HG03378 (cell line): ENCODE measurements around the gene ZNF684.
"Not testable (repeated sequence)": the region's sequence is repeated elsewhere in the genome, so short reads cannot be mapped to it uniquely, and the experiment has no call there.

Experiments used
- ATAC-seq: cut with Tn5 transposase; IDR thresholded peaks from one replicate; pipeline ENCODE4 v1.9.1; 2021; ENCODE audit warnings: mild to moderate bottlenecking, moderate library complexity; ENCODE audit not compliant: unreplicated experiment

ZNF684 gene

DNA sequence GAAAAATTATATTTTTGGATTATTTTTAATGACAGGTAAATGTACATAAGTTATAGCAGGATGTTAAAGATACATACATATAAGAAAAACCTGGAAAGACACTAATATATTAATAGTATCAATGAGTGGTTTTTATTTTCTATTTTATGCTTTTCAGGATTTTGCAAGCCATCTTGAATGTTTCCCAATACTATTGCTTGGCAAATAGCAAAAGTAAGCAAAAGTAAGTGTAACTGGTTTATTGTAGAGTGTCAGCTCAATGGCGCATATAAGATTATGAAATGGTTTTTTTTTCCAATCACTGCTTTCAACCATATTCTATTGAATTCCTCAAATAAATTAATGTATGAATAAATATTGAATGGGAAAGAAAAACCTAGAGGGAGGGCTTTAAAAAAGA, 36.4 kb downstream of the ZNF684 start:
- no peak for ATAC-seq

- ATAC-seq: not testable (repeated sequence)
These were observed 43.4 kb downstream of the ZNF684 start for GRCh38 chr1:40574805-40575204.

- ATAC-seq: no peak
These were observed 43.9 kb downstream of the ZNF684 start for GRCh38 chr1:40575336-40575735.

DNA sequence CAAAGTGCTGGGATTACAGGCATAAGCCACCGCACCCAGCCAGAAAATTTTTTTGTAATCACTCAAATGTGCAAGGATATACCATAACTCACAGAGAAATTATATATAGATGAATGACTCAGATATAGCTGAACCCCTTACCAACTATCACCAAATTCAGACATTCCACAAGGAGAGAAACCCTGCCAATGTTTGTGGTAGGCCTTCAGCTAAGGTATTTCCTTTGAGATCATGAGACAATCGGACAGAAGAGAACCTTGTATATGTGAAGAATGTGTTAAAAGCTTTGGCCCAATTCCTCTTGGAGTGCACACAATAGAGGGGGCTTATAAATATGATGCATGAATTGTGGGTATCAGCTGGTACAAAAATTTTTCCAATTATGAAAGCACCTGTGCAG, 50.7 kb downstream of the ZNF684 start:
- no peak for ATAC-seq

- ATAC-seq: no peak
These were observed 52.5 kb downstream of the ZNF684 start for GRCh38 chr1:40583980-40584379.

- ATAC-seq: no peak
These were observed 57.1 kb downstream of the ZNF684 start for GRCh38 chr1:40588586-40588985.

DNA sequence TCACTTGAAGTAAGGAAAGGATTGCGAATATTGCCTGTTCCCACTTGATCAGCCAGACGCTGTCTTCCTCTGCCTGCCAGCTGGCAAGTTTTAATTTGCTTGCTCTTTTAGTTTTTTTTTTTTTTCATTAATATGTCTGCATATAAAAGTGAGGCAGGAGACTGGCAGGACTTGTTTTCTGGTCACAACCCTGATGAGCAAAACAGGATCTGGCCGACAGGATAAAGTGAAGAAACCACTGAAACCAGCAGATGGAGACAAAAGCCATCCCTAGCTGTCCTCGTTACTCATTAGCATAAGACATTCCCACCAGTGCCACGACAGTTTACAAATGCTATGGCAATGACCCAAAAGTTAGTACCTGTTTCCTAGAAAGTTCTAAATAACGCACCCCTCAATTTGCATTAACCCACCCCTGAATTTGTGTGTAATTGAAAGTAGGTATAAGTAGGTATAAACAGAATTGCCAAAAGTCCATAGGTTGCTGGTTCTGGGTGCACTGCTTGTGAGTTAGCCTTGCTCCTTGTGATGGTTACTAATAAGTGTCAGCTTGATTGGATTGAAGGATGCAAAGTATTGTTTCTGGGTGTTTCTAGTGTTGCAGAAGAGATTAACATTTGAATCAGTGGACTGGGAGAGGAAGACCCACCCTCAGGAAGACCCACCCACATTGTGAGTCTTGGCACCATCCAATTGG, 60.8 kb downstream of the ZNF684 start:
- ATAC-seq: no peak

DNA sequence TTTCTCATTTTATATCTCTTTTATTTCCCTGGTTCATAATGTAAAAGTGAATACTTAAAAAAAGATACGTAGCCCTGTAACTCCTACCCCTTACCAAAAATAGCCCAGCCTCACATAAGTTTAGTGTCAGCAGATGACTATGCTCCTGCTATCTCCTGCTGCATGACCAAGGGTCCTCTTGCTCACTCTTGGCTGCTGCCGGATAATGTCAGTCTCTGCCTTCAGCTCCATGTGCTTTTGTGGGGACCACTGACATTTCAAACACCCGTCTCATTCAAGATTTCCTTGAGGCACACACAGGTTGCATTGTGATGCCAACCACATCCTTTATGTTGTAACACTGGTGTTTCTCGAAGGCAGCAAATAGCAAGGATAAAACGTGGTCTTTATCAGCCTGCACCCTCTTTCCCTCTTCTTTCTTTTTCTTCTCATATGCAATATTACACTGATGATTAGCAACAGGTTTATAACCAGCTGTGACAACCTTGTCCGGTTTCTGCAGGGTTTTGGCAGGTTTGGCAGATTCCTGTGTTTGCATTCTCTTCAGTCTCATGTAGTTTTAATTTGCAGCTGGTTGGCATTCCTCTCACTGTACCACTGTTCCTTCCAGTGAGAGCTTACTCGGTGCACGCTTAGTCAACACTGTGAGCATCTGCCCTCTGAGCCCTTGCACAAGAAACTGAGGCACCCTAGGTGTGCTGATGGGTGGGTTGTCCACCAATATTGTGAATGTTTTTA, 62.2 kb downstream of the ZNF684 start:
- no peak for ATAC-seq

DNA sequence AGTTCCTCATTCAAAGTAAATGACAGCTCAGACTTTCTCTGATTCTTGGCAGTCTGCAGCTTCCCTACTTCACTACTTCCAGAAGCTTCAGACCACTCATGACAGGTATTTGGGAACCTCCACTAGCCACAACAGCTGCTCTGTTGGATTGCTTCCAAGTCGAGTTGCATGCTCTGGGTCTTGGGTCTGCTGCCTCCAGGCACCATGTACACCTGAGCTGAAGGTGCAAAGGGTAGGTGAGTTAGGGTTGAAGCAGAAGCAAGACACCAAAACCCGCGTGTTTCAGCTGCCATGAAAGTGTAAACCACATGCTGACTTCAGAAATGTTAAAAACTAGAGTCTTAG, 62.7 kb downstream of the ZNF684 start:
- ATAC-seq: no peak

- ATAC-seq: no peak
These were observed 64.2 kb downstream of the ZNF684 start for GRCh38 chr1:40595623-40596022.
